Neural progenitor cell (in vitro differentiated cells): Measurements from ENCODE around the gene CFAP97D1. TPM values are rescaled to one million over a fixed set of nuclear protein-coding genes. Genes with fewer than 3 reads are reported as not detected.

Source experiments
- DNase-seq: peaks from one replicate; pipeline ENCODE4 v3.0.0-alpha.2; 2016; ENCODE audit warnings: low spot score
- H2AFZ ChIP-seq: fragments of 200-600 bp; sonication (generic); replicated peaks from 2 replicates; pipeline ENCODE4 v1.6.1; 2016; ENCODE audit warnings: antibody characterized with exemption
- H3F3A ChIP-seq: fragments of 200-600 bp; sonication (generic); 2 replicates; pipeline ENCODE4 v1.6.1; 2016; ENCODE audit warnings: antibody characterized with exemption, low read depth
- H3K27ac ChIP-seq: fragments of 200-600 bp; sonication (generic); 2 replicates; pipeline ENCODE4 v1.5.1; 2016; ENCODE audit warnings: mild to moderate bottlenecking
- H3K27me3 ChIP-seq: fragments of 200-600 bp; sonication (generic); 2 replicates; pipeline ENCODE4 v1.6.1; 2016; ENCODE audit warnings: mild to moderate bottlenecking, moderate library complexity
- H3K36me3 ChIP-seq: fragments of 200-600 bp; sonication (generic); 2 replicates; pipeline ENCODE4 v1.5.1; 2016
- H3K4me1 ChIP-seq: fragments of 200-600 bp; sonication (generic); 2 replicates; pipeline ENCODE4 v1.6.1; 2016; ENCODE audit warnings: mixed run types
- H3K4me2 ChIP-seq: fragments of 200-600 bp; sonication (generic); 2 replicates; pipeline ENCODE4 v1.6.1; 2016
- H3K4me3 ChIP-seq: fragments of 200-600 bp; sonication (generic); 2 replicates; pipeline ENCODE4 v1.5.1; 2016
- H3K79me2 ChIP-seq: fragments of 200-600 bp; sonication (generic); 2 replicates; pipeline ENCODE4 v1.6.1; 2016; ENCODE audit warnings: low read depth
- H3K9ac ChIP-seq: fragments of 200-600 bp; sonication (generic); 2 replicates; pipeline ENCODE4 v1.6.1; 2016
- H3K9me3 ChIP-seq: fragments of 200-600 bp; sonication (generic); 2 replicates; pipeline ENCODE4 v1.5.1; 2016; ENCODE audit warnings: low read depth
- H4K20me1 ChIP-seq: fragments of 200-600 bp; sonication (generic); 2 replicates; pipeline ENCODE4 v1.6.1; 2016; ENCODE audit warnings: low read depth
- H3K27ac Mint-ChIP-seq: 3 replicates; pipeline ENCODE4 v1.8.0; 2021; ENCODE audit warnings: mixed read lengths
- H3K27me3 Mint-ChIP-seq: 2 replicates; pipeline ENCODE4 v1.8.0; 2022; ENCODE audit warnings: low read depth, mild to moderate bottlenecking, inconsistent platforms, moderate library complexity, mixed read lengths; ENCODE audit not compliant: insufficient read depth
- H3K36me3 Mint-ChIP-seq: 3 replicates; pipeline ENCODE4 v1.8.0; 2021; ENCODE audit warnings: mixed read lengths
- H3K4me1 Mint-ChIP-seq: 3 replicates; pipeline ENCODE4 v1.8.0; 2021; ENCODE audit warnings: mixed read lengths
- H3K4me3 Mint-ChIP-seq: 3 replicates; pipeline ENCODE4 v1.8.0; 2021; ENCODE audit warnings: mild to moderate bottlenecking, moderate library complexity, mixed read lengths
- H3K9me3 Mint-ChIP-seq: 3 replicates; pipeline ENCODE4 v1.8.0; 2020; ENCODE audit warnings: mixed read lengths
- CTCF ChIP-seq: fragments of 200-600 bp; sonication (generic); IDR thresholded peaks from 2 replicates; pipeline ENCODE4 v1.5.1; 2017; ENCODE audit warnings: antibody characterized with exemption, mild to moderate bottlenecking
- EZH2 ChIP-seq: fragments of 200-600 bp; sonication (generic); IDR thresholded peaks from 2 replicates; pipeline ENCODE4 v1.6.1; 2017; ENCODE audit warnings: antibody characterized with exemption, mild to moderate bottlenecking, moderate library complexity
- EZH2phosphoT487 ChIP-seq: fragments of 200-600 bp; sonication (generic); IDR thresholded peaks from 2 replicates; pipeline ENCODE4 v1.6.1; 2017; ENCODE audit warnings: antibody characterized with exemption
- total RNA-seq: library from RNA; depleted of rRNA; stranded (reverse); fragments of >200 nt; gene quantifications from 2 replicates; pipeline ENCODE4 v1.2.3, GENCODE V29; 2015; ENCODE audit warnings: low replicate concordance

The CFAP97D1 gene
- total RNA-seq, 1 donor from 2014 or later, result not detected

GRCh38 chr17:43756201-43756600 is 24.0 kb upstream of the CFAP97D1 start:
- Histone ChIP-seq H3K79me2 (no peaks in the 10 kb centered on the region), H3K27me3 (peaks cover 26% of the 10 kb centered on the region), H3K9me3 (no peaks in the 10 kb centered on the region), H2AFZ (no peak overlapping the region), H3K4me1 (peaks cover 11% of the 10 kb centered on the region), H3K4me2 (no peak overlapping the region), H4K20me1 (no peaks in the 10 kb centered on the region), H3K4me3 (no peak overlapping the region), H3K27ac (no peak overlapping the region), H3K36me3 (no peaks in the 10 kb centered on the region), H3K9ac (no peak overlapping the region), H3F3A (peaks cover 4% of the 10 kb centered on the region)
- Mint-ChIP-seq H3K9me3 (no peaks in the 10 kb centered on the region), H3K36me3 (no peaks in the 10 kb centered on the region), H3K27me3 (peaks cover 19% of the 10 kb centered on the region), H3K4me3 (no peak overlapping the region), H3K27ac (no peak overlapping the region), H3K4me1 (peaks cover 36% of the 10 kb centered on the region)
- no peak for DNase-seq
- TF ChIP-seq EZH2phosphoT487 (no peak), EZH2 (no peak), CTCF (no peak)

GRCh38 chr17:43757171-43757660 is 23.0 kb upstream of the CFAP97D1 start:
- peaks cover 40% of the 10 kb centered on the region for H3K4me1 Mint-ChIP-seq

GRCh38 chr17:43758086-43758485 is 22.1 kb upstream of the CFAP97D1 start:
- peak overlapping the region; percentile 11 for H3K4me3 Mint-ChIP-seq

More at GRCh38 chr17:43757171-43757660, 23.0 kb upstream of the CFAP97D1 start:
- H3K79me2 ChIP-seq, result no peaks in the 10 kb centered on the region
- H3K27me3 ChIP-seq, result peaks cover 26% of the 10 kb centered on the region
- H2AFZ ChIP-seq, result no peak overlapping the region
- H3F3A ChIP-seq, result peaks cover 4% of the 10 kb centered on the region
- DNase-seq, result no peak
- no peak overlapping the region for H3K9ac ChIP-seq
- H3K9me3 ChIP-seq, result no peaks in the 10 kb centered on the region
- TF ChIP-seq EZH2phosphoT487 (no peak), CTCF (no peak), EZH2 (no peak)
- peaks cover 11% of the 10 kb centered on the region for H3K4me1 ChIP-seq
- no peak overlapping the region for H3K27ac ChIP-seq
- no peak overlapping the region for H3K4me3 ChIP-seq
- Mint-ChIP-seq H3K27me3 (peaks cover 15% of the 10 kb centered on the region), H3K27ac (no peak overlapping the region), H3K4me3 (no peak overlapping the region), H3K36me3 (no peaks in the 10 kb centered on the region), H3K9me3 (no peaks in the 10 kb centered on the region)
- H3K36me3 ChIP-seq, result no peaks in the 10 kb centered on the region
- no peak overlapping the region for H3K4me2 ChIP-seq
- H4K20me1 ChIP-seq, result no peaks in the 10 kb centered on the region

More at GRCh38 chr17:43758086-43758485, 22.1 kb upstream of the CFAP97D1 start:
- no peaks in the 10 kb centered on the region for H3K9me3 ChIP-seq
- H3K4me2 ChIP-seq, result no peak overlapping the region
- TF ChIP-seq EZH2phosphoT487, result no peak
- no peak for TF ChIP-seq CTCF
- TF ChIP-seq EZH2, result no peak
- no peak overlapping the region for H2AFZ ChIP-seq
- H3K9me3 Mint-ChIP-seq, result no peaks in the 10 kb centered on the region
- H3K27me3 ChIP-seq, result peaks cover 26% of the 10 kb centered on the region
- DNase-seq, result no peak
- H3F3A ChIP-seq, result peaks cover 4% of the 10 kb centered on the region
- peaks cover 40% of the 10 kb centered on the region for H3K4me1 Mint-ChIP-seq
- no peak overlapping the region for H3K27ac ChIP-seq
- no peaks in the 10 kb centered on the region for H3K36me3 ChIP-seq
- H4K20me1 ChIP-seq, result no peaks in the 10 kb centered on the region
- H3K4me1 ChIP-seq, result peaks cover 11% of the 10 kb centered on the region
- H3K27ac Mint-ChIP-seq, result peak overlapping the region; percentile 62
- peaks cover 14% of the 10 kb centered on the region for H3K27me3 Mint-ChIP-seq
- H3K79me2 ChIP-seq, result no peaks in the 10 kb centered on the region
- no peaks in the 10 kb centered on the region for H3K36me3 Mint-ChIP-seq
- no peak overlapping the region for H3K4me3 ChIP-seq
- no peak overlapping the region for H3K9ac ChIP-seq
